H1 (cell line): ENCODE results near the gene FOLR1. TPM values are rescaled to one million over a fixed set of nuclear protein-coding genes. Genes with fewer than 3 reads are reported as not detected.

Source experiments
- CTCF ChIA-PET: fragments of 300-600 bp; sonication (Branson Sonifier 250); formaldehyde crosslinking; loops from one replicate; lab custom pipeline; 2021; ENCODE audit not compliant: partially characterized antibody; lab: Charles Lee
- POLR2A ChIA-PET: fragments of 300-600 bp; sonication (Branson Sonifier 250); formaldehyde crosslinking; loops from one replicate; lab custom pipeline; 2021; ENCODE audit warnings: inconsistent platforms; ENCODE audit not compliant: partially characterized antibody; lab: Charles Lee
- DNase-seq, 2 experiments: peaks; one replicate each; pipeline versions ENCODE4 v3.0.0 to v3.0.0-alpha.2; 2010 to 2022; ENCODE audit warnings: low spot score in 2 of 2, low read depth in 1 of 2, mixed read lengths in 1 of 2
- FAIRE-seq: peaks from 2 replicates; lab custom pipeline; 2011; peaks lifted over from hg19 to GRCh38; lab: Jason Lieb, UNC
- H2AFZ ChIP-seq: 2 replicates; pipeline ENCODE4 v1.8.1; 2012; ENCODE audit warnings: low read length, inconsistent platforms
- H2AK5ac ChIP-seq: 2 replicates; pipeline ENCODE4 v1.6.1; 2013; ENCODE audit warnings: low read depth, low read length
- H2BK120ac ChIP-seq: replicated peaks from 2 replicates; pipeline ENCODE3; 2013; ENCODE audit warnings: low read depth, low read length, inconsistent platforms
- H2BK12ac ChIP-seq: 2 replicates; pipeline ENCODE4 v1.6.1; 2013; ENCODE audit warnings: low read depth, low read length
- H2BK15ac ChIP-seq: 2 replicates; pipeline ENCODE4 v1.6.1; 2013; ENCODE audit warnings: low read length
- H2BK20ac ChIP-seq: 2 replicates; pipeline ENCODE4 v1.6.1; 2013; ENCODE audit warnings: low read length
- H2BK5ac ChIP-seq: 2 replicates; pipeline ENCODE4 v1.6.1; 2013; ENCODE audit warnings: low read depth, low read length
- H3K14ac ChIP-seq: 2 replicates; pipeline ENCODE4 v1.6.1; 2013; ENCODE audit warnings: inconsistent platforms; ENCODE audit not compliant: insufficient read length
- H3K18ac ChIP-seq: 2 replicates; pipeline ENCODE4 v1.6.1; 2013; ENCODE audit warnings: low read length; ENCODE audit errors: extremely low read depth
- H3K23ac ChIP-seq: 2 replicates; pipeline ENCODE4 v1.6.1; 2013; ENCODE audit warnings: inconsistent platforms; ENCODE audit not compliant: insufficient read length
- H3K23me2 ChIP-seq: 2 replicates; pipeline ENCODE4 v1.6.1; 2013; ENCODE audit warnings: low read depth, low read length
- H3K27ac ChIP-seq: 2 replicates; pipeline ENCODE4 v1.6.1; 2011; ENCODE audit warnings: low read depth, low read length, inconsistent platforms
- H3K27me3 ChIP-seq, 4 experiments: replicated peaks in 1 of 4; 1 replicate in 1 of 4; 2 replicates in 3 of 4; pipeline versions ENCODE4 v1.6.1 to v1.8.1; 2011 to 2013; ENCODE audit warnings: low read length in 3 of 4, mild to moderate bottlenecking in 3 of 4, inconsistent platforms in 2 of 4, mixed read lengths in 2 of 4, moderate library complexity in 1 of 4; ENCODE audit not compliant: control insufficient read depth in 3 of 4, insufficient read depth in 3 of 4; ENCODE audit errors: extremely low read depth in 1 of 4
- H3K36me3 ChIP-seq, 4 experiments: 2 replicates each; pipeline versions ENCODE4 v1.6.1 to v1.8.1; 2011 to 2013; ENCODE audit warnings: mild to moderate bottlenecking in 4 of 4, low read length in 3 of 4, moderate library complexity in 2 of 4, control low read depth in 1 of 4, inconsistent platforms in 1 of 4; ENCODE audit not compliant: insufficient read depth in 4 of 4, control insufficient read depth in 2 of 4
- H3K4ac ChIP-seq: replicated peaks from 2 replicates; pipeline ENCODE3; 2013; ENCODE audit warnings: low read length, low read depth, mixed read lengths, inconsistent platforms; ENCODE audit not compliant: insufficient read length
- H3K4me1 ChIP-seq, 4 experiments: replicated peaks in 1 of 4; 1 replicate in 1 of 4; 2 replicates in 3 of 4; pipeline versions ENCODE4 v1.6.1 to v1.8.1; 2011 to 2013; ENCODE audit warnings: low read length in 3 of 4, inconsistent platforms in 2 of 4, mixed read lengths in 1 of 4; ENCODE audit not compliant: insufficient read depth in 4 of 4, control insufficient read depth in 3 of 4
- H3K4me2 ChIP-seq, 2 experiments: 2 replicates each; pipeline versions ENCODE4 v1.6.1 to v1.8.1; 2011 to 2013; ENCODE audit warnings: low read depth in 2 of 2, low read length in 2 of 2, control low read depth in 1 of 2, inconsistent platforms in 1 of 2, mild to moderate bottlenecking in 1 of 2; ENCODE audit not compliant: insufficient read depth in 1 of 2
- H3K4me3 ChIP-seq, 4 experiments: fragments of 200-600, 300-600 bp in 1 of 4; sonication (generic), shearing (Covaris generic), sonication (Bioruptor Twin) in 1 of 4; 2 replicates each; pipeline versions ENCODE4 v1.5.1 to v1.8.1; 2011 to 2016; ENCODE audit warnings: low read length in 4 of 4, low read depth in 3 of 4, control low read depth in 2 of 4, inconsistent platforms in 2 of 4, mild to moderate bottlenecking in 2 of 4, mixed read lengths in 1 of 4, moderate library complexity in 1 of 4; ENCODE audit not compliant: insufficient read depth in 2 of 4; ENCODE audit errors: extremely low read depth in 1 of 4
- H3K56ac ChIP-seq: replicated peaks from 2 replicates; pipeline ENCODE3; 2013; ENCODE audit warnings: low read depth, mild to moderate bottlenecking, mixed read lengths, low read length, inconsistent platforms; ENCODE audit not compliant: insufficient read length
- H3K79me1 ChIP-seq: 2 replicates; pipeline ENCODE4 v1.6.1; 2013; ENCODE audit warnings: low read depth, low read length, control low read depth
- H3K79me2 ChIP-seq, 2 experiments: 2 replicates each; pipeline versions ENCODE4 v1.6.1 to v1.8.1; 2012 to 2013; ENCODE audit warnings: low read length in 2 of 2, mild to moderate bottlenecking in 2 of 2, inconsistent platforms in 1 of 2; ENCODE audit not compliant: insufficient read depth in 2 of 2, control insufficient read depth in 1 of 2
- H3K9ac ChIP-seq, 4 experiments: replicated peaks in 1 of 4; 1 replicate in 1 of 4; 2 replicates in 3 of 4; pipeline versions ENCODE4 v1.6.1 to v1.8.1; 2011 to 2013; ENCODE audit warnings: low read depth in 3 of 4, low read length in 3 of 4, control low read depth in 2 of 4, mild to moderate bottlenecking in 2 of 4, moderate library complexity in 2 of 4, inconsistent platforms in 1 of 4; ENCODE audit errors: extremely low read depth in 1 of 4
- H3K9me3 ChIP-seq, 2 experiments: 2 replicates each; pipeline versions ENCODE4 v1.6.1 to v1.8.1; 2012 to 2013; ENCODE audit warnings: mild to moderate bottlenecking in 2 of 2, moderate library complexity in 2 of 2, control low read depth in 1 of 2, inconsistent platforms in 1 of 2, low read depth in 1 of 2, low read length in 1 of 2, mixed read lengths in 1 of 2; ENCODE audit not compliant: insufficient read depth in 2 of 2
- H4K20me1 ChIP-seq, 2 experiments: replicated peaks in 1 of 2; 2 replicates each; pipeline versions ENCODE3 to v1.8.1; 2011 to 2013; ENCODE audit warnings: inconsistent platforms in 2 of 2, low read length in 2 of 2, mild to moderate bottlenecking in 1 of 2; ENCODE audit not compliant: insufficient read depth in 2 of 2, control insufficient read depth in 1 of 2
- H4K5ac ChIP-seq: 2 replicates; pipeline ENCODE4 v1.6.1; 2013; ENCODE audit warnings: low read length, low read depth, mixed read lengths, inconsistent platforms; ENCODE audit not compliant: insufficient read length
- H4K8ac ChIP-seq: 2 replicates; pipeline ENCODE4 v1.8.0; 2013; ENCODE audit warnings: mild to moderate bottlenecking, moderate library complexity, low read length, inconsistent platforms; ENCODE audit not compliant: insufficient read depth; ENCODE audit errors: extremely low read depth
- H4K91ac ChIP-seq: replicated peaks from 2 replicates; pipeline ENCODE3; 2013; ENCODE audit warnings: low read length, mixed read lengths, inconsistent platforms; ENCODE audit not compliant: insufficient read length
- ASH2L ChIP-seq: fragments of 200-600, 300-600 bp; sonication (generic); IDR thresholded peaks from one replicate; pipeline ENCODE4 v1.7.1; 2017; ENCODE audit warnings: low read length
- BCL11A ChIP-seq, 2 experiments: IDR thresholded peaks; one replicate each; pipeline ENCODE4 v1.6.1; 2011; ENCODE audit warnings: low read depth in 2 of 2, low read length in 2 of 2, mild to moderate bottlenecking in 2 of 2
- CHD2 ChIP-seq: IDR thresholded peaks from 2 replicates; pipeline ENCODE4 v1.6.1; 2012; ENCODE audit warnings: low read length, improper control_type of control experiment
- EGR1 ChIP-seq: IDR thresholded peaks from 2 replicates; pipeline ENCODE4 v1.6.1; 2011; ENCODE audit warnings: low read depth, low read length, borderline replicate concordance
- FOSL1 ChIP-seq: IDR thresholded peaks from 2 replicates; pipeline ENCODE4 v1.6.1; 2011; ENCODE audit warnings: mild to moderate bottlenecking, low read depth, low read length, moderate library complexity; ENCODE audit not compliant: insufficient read depth
- GABPA ChIP-seq: IDR thresholded peaks from 2 replicates; pipeline ENCODE4 v1.6.1; 2011; ENCODE audit warnings: mild to moderate bottlenecking, low read length, moderate library complexity, borderline replicate concordance; ENCODE audit not compliant: insufficient read depth
- PHF8 ChIP-seq: fragments of 200-600 bp; sonication (generic); conservative IDR thresholded peaks from 2 replicates; pipeline ENCODE4 v1.7.1; 2012; ENCODE audit warnings: low read depth, mild to moderate bottlenecking, inconsistent platforms, low read length, moderate library complexity
- RFX5 ChIP-seq: IDR thresholded peaks from 2 replicates; pipeline ENCODE4 v1.6.1; 2011; ENCODE audit warnings: low read depth, low read length, improper control_type of control experiment, borderline replicate concordance
- SIX5 ChIP-seq: IDR thresholded peaks from 2 replicates; pipeline ENCODE4 v1.6.1; 2011; ENCODE audit warnings: mild to moderate bottlenecking, low read depth, low read length
- YY1 ChIP-seq: IDR thresholded peaks from 2 replicates; pipeline ENCODE4 v1.6.1; 2011; ENCODE audit warnings: low read depth, mild to moderate bottlenecking, low read length
- polyA plus RNA-seq, 7 experiments: library from polyadenylated mRNA; depleted of rRNA in 3 of 7; stranded (reverse) in 5 of 7; unstranded in 2 of 7; fragments of >200 nt in 5 of 7; fragments of 200-250 nt in 2 of 7; gene quantifications; 1 replicate in 5 of 7; 2 replicates in 1 of 7; 4 replicates in 1 of 7; pipeline versions ENCODE4 v1.2.1 to v1.2.3, GENCODE V29; 2011 to 2013; ENCODE audit warnings: missing spikeins in 2 of 7, mixed read lengths in 2 of 7
- total RNA-seq: library from RNA; stranded (reverse); fragmentation: NEBNext Ultra II Directional; extraction: Animal tissue kit (Norgen Biotek cat#: 25700); gene quantifications from 2 replicates; pipeline ENCODE4 v1.2.1, GENCODE V29; 2021
- TF ChIP-seq, protein P1 (sequence below), 3 experiments: IDR thresholded peaks; 1 replicate in 2 of 3; 2 replicates in 1 of 3; pipeline versions ENCODE4 v1.5.1 to v1.6.1; 2011; ENCODE audit warnings: low read length in 3 of 3, mild to moderate bottlenecking in 3 of 3, inconsistent platforms in 2 of 3, low read depth in 1 of 3, moderate library complexity in 1 of 3; ENCODE audit not compliant: insufficient read depth in 1 of 3; ENCODE audit errors: control extremely low read depth in 1 of 3

FOLR1 gene
- total and polyA plus RNA-seq, 2 of the 8 experiments (the other 6 are each of a cell fraction or from before 2014, with no cell fraction given): 1.3 TPM; not detected in 1

DNA sequence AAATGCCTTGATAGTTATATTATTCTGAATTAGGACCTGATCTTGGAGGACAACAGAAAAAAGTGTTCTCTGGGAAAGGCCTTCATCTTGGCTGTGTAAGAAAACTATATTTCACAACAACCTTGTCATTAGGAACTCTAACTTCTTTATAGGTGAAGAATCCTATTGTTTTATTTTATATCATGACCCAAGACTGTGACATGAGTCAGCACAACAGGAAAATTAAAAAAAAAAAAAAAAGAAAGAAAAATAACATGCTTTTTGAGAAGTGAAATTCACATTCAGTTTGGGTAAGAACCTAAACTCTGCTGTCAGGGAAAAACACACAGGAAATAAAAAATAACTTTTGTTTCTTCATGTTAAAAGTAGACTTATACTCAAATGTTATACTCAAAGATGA, 12.9 kb downstream of the FOLR1 start:
- Histone ChIP-seq H3K4me2 (no peak overlapping the region), H4K20me1 (no peaks in the 10 kb centered on the region), H3K9me3 (no peaks in the 10 kb centered on the region), H3K79me2 (no peaks in the 10 kb centered on the region), H3K23me2 (no peaks in the 10 kb centered on the region), H2BK20ac (no peak overlapping the region), H3K56ac (no peak overlapping the region), H2BK5ac (no peak overlapping the region), H2AK5ac (no peak overlapping the region), H3K27me3 (no peaks in the 10 kb centered on the region), H4K91ac (no peak overlapping the region), H3K36me3 (no peaks in the 10 kb centered on the region), H4K5ac (no peak overlapping the region), H3K4me1 (no peaks in the 10 kb centered on the region), H3K14ac (no peak overlapping the region), H2BK15ac (no peak overlapping the region), H3K18ac (no peak overlapping the region), H3K27ac (no peak overlapping the region), H2BK120ac (no peak overlapping the region), H3K4me3 (no peak overlapping the region), H2AFZ (no peak overlapping the region), H3K4ac (no peak overlapping the region), H2BK12ac (no peak overlapping the region), H4K8ac (no peak overlapping the region), H3K79me1 (no peaks in the 10 kb centered on the region), H3K9ac (no peak overlapping the region), H3K23ac (no peak overlapping the region)
- ChIA-PET CTCF (interaction anchor here (1.1 to 1.2 kb wide), 2 partner anchors 33 to 211 kb away, joined by 3 to 4 read pairs; no protein-coding TSS in a partner anchor), POLR2A (no interaction called here)
- TF ChIP-seq PHF8 (no peak), FOSL1 (no peak), CHD2 (no peak), GABPA (no peak), BCL11A (IDR thresholded peaks at IDR 0.05; ENCODE audit: low read depth in 2 of 2, low read length in 2 of 2) (no peak), RFX5 (no peak), YY1 (no peak), SIX5 (no peak), ASH2L (no peak), EGR1 (no peak)
- TF ChIP-seq, protein P1, sequence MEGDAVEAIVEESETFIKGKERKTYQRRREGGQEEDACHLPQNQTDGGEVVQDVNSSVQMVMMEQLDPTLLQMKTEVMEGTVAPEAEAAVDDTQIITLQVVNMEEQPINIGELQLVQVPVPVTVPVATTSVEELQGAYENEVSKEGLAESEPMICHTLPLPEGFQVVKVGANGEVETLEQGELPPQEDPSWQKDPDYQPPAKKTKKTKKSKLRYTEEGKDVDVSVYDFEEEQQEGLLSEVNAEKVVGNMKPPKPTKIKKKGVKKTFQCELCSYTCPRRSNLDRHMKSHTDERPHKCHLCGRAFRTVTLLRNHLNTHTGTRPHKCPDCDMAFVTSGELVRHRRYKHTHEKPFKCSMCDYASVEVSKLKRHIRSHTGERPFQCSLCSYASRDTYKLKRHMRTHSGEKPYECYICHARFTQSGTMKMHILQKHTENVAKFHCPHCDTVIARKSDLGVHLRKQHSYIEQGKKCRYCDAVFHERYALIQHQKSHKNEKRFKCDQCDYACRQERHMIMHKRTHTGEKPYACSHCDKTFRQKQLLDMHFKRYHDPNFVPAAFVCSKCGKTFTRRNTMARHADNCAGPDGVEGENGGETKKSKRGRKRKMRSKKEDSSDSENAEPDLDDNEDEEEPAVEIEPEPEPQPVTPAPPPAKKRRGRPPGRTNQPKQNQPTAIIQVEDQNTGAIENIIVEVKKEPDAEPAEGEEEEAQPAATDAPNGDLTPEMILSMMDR (IDR thresholded peaks at IDR 0.05; ENCODE audit: control extremely low read depth in 1 of 3, insufficient read depth in 1 of 3, low read depth in 1 of 3, low read length in 3 of 3): no peak
- DNase-seq (no peak), FAIRE-seq (no peak)
